Measurements from ENCODE around the gene AGBL3.
"Not testable (repeated sequence)": the region's sequence is repeated elsewhere in the genome, so short reads cannot be mapped to it uniquely, and the experiment has no call there.

DNA sequence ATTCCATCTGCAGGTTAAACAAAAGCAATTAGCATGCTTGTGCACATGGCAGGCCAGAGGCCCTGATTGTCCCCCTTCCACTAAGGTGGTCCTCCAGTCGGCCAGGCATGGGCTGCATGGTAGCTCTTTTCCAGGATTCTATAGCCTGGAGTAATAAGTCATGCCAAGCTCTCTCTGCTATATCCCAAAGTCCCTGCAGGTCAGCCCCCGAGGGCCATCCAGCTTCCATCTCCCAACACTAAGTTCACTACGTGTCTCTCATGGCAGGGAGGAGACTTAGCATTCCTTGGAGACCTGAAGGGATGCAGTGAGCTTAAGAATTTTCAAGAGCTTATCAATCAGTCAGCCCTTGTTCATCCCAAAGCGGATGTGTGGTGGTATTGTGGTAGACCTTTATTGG is 187.6 kb downstream of the AGBL3 start:
- not testable (repeated sequence) for TF ChIP-seq CTCF (IDR thresholded peaks at IDR 0.05; ENCODE audit: low read length); EZH2 (optimal IDR thresholded peaks at IDR 0.05; ENCODE audit: low read depth, low read length); EZH2phosphoT487 (IDR thresholded peaks at IDR 0.05; ENCODE audit: low read length)

All from MM.1S (cell line).